GM03348 (cell line): ENCODE data around the gene PARN.
"Not testable (repeated sequence)": the region's sequence is repeated elsewhere in the genome, so short reads cannot be mapped to it uniquely, and the experiment has no call there.

Source experiments
- DNase-seq: peaks from one replicate; pipeline ENCODE4 v3.0.0; 2012; ENCODE audit warnings: low spot score

Gene PARN

GRCh38 chr16:14400978-14401710 is 228.9 kb downstream of the PARN start:
- DNase-seq = not testable (repeated sequence)

GRCh38 chr16:14400285-14400977 is 229.6 kb downstream of the PARN start:
- no peak for DNase-seq

GRCh38 chr16:14399378-14400284 is 230.4 kb downstream of the PARN start:
- DNase-seq = peak; percentile 70

GRCh38 chr16:14398014-14398717 is 231.9 kb downstream of the PARN start:
- no peak for DNase-seq

GRCh38 chr16:14395710-14396304 is 234.3 kb downstream of the PARN start:
- not testable (repeated sequence) for DNase-seq

- DNase-seq = no peak
These were observed 235.2 kb downstream of the PARN start for GRCh38 chr16:14394834-14395233.

- DNase-seq = no peak
These were observed 237.1 kb downstream of the PARN start for GRCh38 chr16:14392960-14393359.

- DNase-seq = no peak
These were observed 240.7 kb downstream of the PARN start for GRCh38 chr16:14389359-14389758.

GRCh38 chr16:14388243-14388642 is 241.8 kb downstream of the PARN start:
- DNase-seq = no peak

GRCh38 chr16:14386115-14386514 is 243.9 kb downstream of the PARN start:
- DNase-seq = no peak
